HL-60 (cell line): ENCODE measurements around the gene VPS13D.

Experiments
- GABPA ChIP-seq: IDR thresholded peaks from 2 replicates; pipeline ENCODE4 v1.6.1; 2012; ENCODE audit warnings: low read depth
- SPI1 ChIP-seq: IDR thresholded peaks from 2 replicates; pipeline ENCODE4 v1.6.1; 2012; ENCODE audit warnings: low read depth, mild to moderate bottlenecking, borderline replicate concordance

DNA sequence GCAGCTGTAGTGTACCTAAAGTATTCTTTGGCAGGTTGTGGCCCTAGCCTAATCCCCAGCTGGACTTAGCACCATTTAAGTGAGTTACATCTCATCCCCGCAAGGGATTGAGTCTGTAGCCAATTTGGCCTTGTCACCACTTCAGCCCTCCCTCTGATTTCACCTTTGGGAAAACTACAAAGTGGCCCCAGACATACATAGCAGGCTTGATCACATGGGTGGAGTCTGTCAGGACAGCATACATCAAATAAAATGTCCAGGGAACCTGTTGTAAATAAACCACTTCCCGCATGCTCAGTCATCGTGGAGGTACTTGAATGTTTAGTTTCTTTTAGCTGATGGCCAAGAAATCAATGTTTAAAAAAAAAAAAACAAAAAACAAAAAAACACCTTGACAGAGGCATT is 245.7 kb downstream of the VPS13D start:
- no peak for TF ChIP-seq GABPA
- no peak for TF ChIP-seq SPI1
